H9 (cell line): ENCODE results near the gene NUP210. TPM values are rescaled to one million over a fixed set of nuclear protein-coding genes. Genes with fewer than 3 reads are reported as not detected.

ENCODE experiments used
- DNase-seq: peaks from one replicate; pipeline ENCODE4 v3.0.0-alpha.2; 2017
- H2AFZ ChIP-seq: one replicate; pipeline ENCODE4 v1.6.1; 2013; ENCODE audit warnings: mild to moderate bottlenecking, low read length, control low read depth, moderate library complexity
- H2AK5ac ChIP-seq: 2 replicates; pipeline ENCODE4 v1.6.1; 2013; ENCODE audit warnings: low read length, control low read depth, mixed read lengths; ENCODE audit not compliant: insufficient read length
- H2BK120ac ChIP-seq: one replicate; pipeline ENCODE4 v1.6.1; 2013; ENCODE audit warnings: low read depth, mild to moderate bottlenecking, low read length, control low read depth, inconsistent platforms; ENCODE audit not compliant: poor library complexity, severe bottlenecking
- H2BK12ac ChIP-seq: 2 replicates; pipeline ENCODE4 v1.6.1; 2013; ENCODE audit warnings: low read length, control low read depth, mixed read lengths, low read depth; ENCODE audit not compliant: insufficient read length
- H2BK15ac ChIP-seq: 2 replicates; pipeline ENCODE4 v1.6.1; 2013; ENCODE audit warnings: low read depth, low read length, control low read depth
- H2BK20ac ChIP-seq: one replicate; pipeline ENCODE4 v1.6.1; 2013; ENCODE audit warnings: low read depth, mild to moderate bottlenecking, low read length, control low read depth, inconsistent platforms; ENCODE audit not compliant: poor library complexity, severe bottlenecking
- H2BK5ac ChIP-seq: 2 replicates; pipeline ENCODE4 v1.6.1; 2013; ENCODE audit warnings: low read length, control low read depth, mixed read lengths; ENCODE audit not compliant: insufficient read length
- H3K14ac ChIP-seq: 2 replicates; pipeline ENCODE4 v1.6.1; 2013; ENCODE audit warnings: low read length, control low read depth; ENCODE audit not compliant: insufficient read depth
- H3K18ac ChIP-seq: 2 replicates; pipeline ENCODE4 v1.6.1; 2013; ENCODE audit warnings: low read depth, mild to moderate bottlenecking, mixed read lengths, low read length, control low read depth; ENCODE audit not compliant: insufficient read length
- H3K23ac ChIP-seq: 2 replicates; pipeline ENCODE4 v1.6.1; 2013; ENCODE audit warnings: low read length, control low read depth, mixed read lengths, low read depth; ENCODE audit not compliant: insufficient read length
- H3K23me2 ChIP-seq: 2 replicates; pipeline ENCODE4 v1.6.1; 2013; ENCODE audit warnings: low read depth, mild to moderate bottlenecking, mixed read lengths, low read length, control low read depth; ENCODE audit not compliant: insufficient read length, poor library complexity, severe bottlenecking
- H3K27ac ChIP-seq: 2 replicates; pipeline ENCODE4 v1.5.1; 2013; ENCODE audit warnings: low read length, control low read depth, mixed read lengths, low read depth; ENCODE audit not compliant: insufficient read length
- H3K27me3 ChIP-seq: 2 replicates; pipeline ENCODE4 v1.6.1; 2013; ENCODE audit warnings: low read length, control low read depth, inconsistent platforms; ENCODE audit not compliant: insufficient read depth
- H3K4ac ChIP-seq: 2 replicates; pipeline ENCODE4 v1.6.1; 2013; ENCODE audit warnings: low read depth, mild to moderate bottlenecking, control low read depth, inconsistent platforms, low read length, moderate library complexity
- H3K4me1 ChIP-seq: 2 replicates; pipeline ENCODE4 v1.6.1; 2013; ENCODE audit warnings: low read length, control low read depth, inconsistent platforms; ENCODE audit not compliant: insufficient read depth
- H3K4me2 ChIP-seq: 2 replicates; pipeline ENCODE4 v1.6.1; 2013; ENCODE audit warnings: low read length, control low read depth, mixed read lengths; ENCODE audit not compliant: insufficient read length, insufficient read depth
- H3K56ac ChIP-seq: 2 replicates; pipeline ENCODE4 v1.6.1; 2013; ENCODE audit warnings: low read depth, mild to moderate bottlenecking, mixed read lengths, low read length, control low read depth; ENCODE audit not compliant: insufficient read length
- H3K79me1 ChIP-seq: 2 replicates; pipeline ENCODE4 v1.6.1; 2013; ENCODE audit warnings: low read depth, mild to moderate bottlenecking, moderate library complexity, low read length, control low read depth, inconsistent platforms; ENCODE audit not compliant: insufficient read depth, poor library complexity, severe bottlenecking
- H3K79me2 ChIP-seq: 2 replicates; pipeline ENCODE4 v1.6.1; 2013; ENCODE audit warnings: low read length, control low read depth, inconsistent platforms; ENCODE audit not compliant: insufficient read depth
- H3K9ac ChIP-seq: 2 replicates; pipeline ENCODE4 v1.6.1; 2013; ENCODE audit warnings: low read length, control low read depth, mixed read lengths; ENCODE audit not compliant: insufficient read length; ENCODE audit errors: extremely low read depth
- H3K9me3 ChIP-seq: one replicate; pipeline ENCODE4 v1.6.1; 2013; ENCODE audit warnings: low read depth, low read length, inconsistent platforms; ENCODE audit not compliant: control insufficient read depth
- H3T11ph ChIP-seq: one replicate; pipeline ENCODE4 v1.6.1; 2013; ENCODE audit warnings: mild to moderate bottlenecking, low read length, control low read depth, inconsistent platforms
- H4K20me1 ChIP-seq: one replicate; pipeline ENCODE4 v1.6.1; 2013; ENCODE audit not compliant: control insufficient read depth, insufficient read length, insufficient read depth
- H4K5ac ChIP-seq: 2 replicates; pipeline ENCODE4 v1.6.1; 2013; ENCODE audit warnings: low read depth, mild to moderate bottlenecking, mixed read lengths, low read length, control low read depth; ENCODE audit not compliant: insufficient read length
- H4K8ac ChIP-seq: replicated peaks from 2 replicates; pipeline ENCODE4 v1.6.1; 2013; ENCODE audit warnings: low read length, control low read depth, mixed read lengths, low read depth; ENCODE audit not compliant: insufficient read length
- H4K91ac ChIP-seq: 2 replicates; pipeline ENCODE4 v1.6.1; 2013; ENCODE audit warnings: low read depth, mild to moderate bottlenecking, moderate library complexity, mixed read lengths, low read length, control low read depth; ENCODE audit not compliant: insufficient read length
- H3K27ac Mint-ChIP-seq, 3 experiments: 2 replicates in 2 of 3; 3 replicates in 1 of 3; pipeline ENCODE4 v1.8.0; 2020 to 2021; ENCODE audit warnings: mixed read lengths in 3 of 3, mild to moderate bottlenecking in 1 of 3, moderate library complexity in 1 of 3
- H3K27me3 Mint-ChIP-seq: 2 replicates; pipeline ENCODE4 v1.8.0; 2021; ENCODE audit warnings: low read depth, mild to moderate bottlenecking, moderate library complexity, mixed read lengths
- H3K36me3 Mint-ChIP-seq, 3 experiments: 2 replicates in 2 of 3; 3 replicates in 1 of 3; pipeline ENCODE4 v1.8.0; 2020 to 2021; ENCODE audit warnings: low read depth in 3 of 3, mixed read lengths in 3 of 3; ENCODE audit not compliant: insufficient read depth in 1 of 3
- H3K4me1 Mint-ChIP-seq, 2 experiments: 2 replicates each; pipeline ENCODE4 v1.8.0; 2020; ENCODE audit warnings: mixed read lengths in 2 of 2
- H3K4me3 Mint-ChIP-seq, 2 experiments: 2 replicates in 1 of 2; 3 replicates in 1 of 2; pipeline ENCODE4 v1.8.0; 2020 to 2021; ENCODE audit warnings: mild to moderate bottlenecking in 2 of 2, mixed read lengths in 2 of 2, moderate library complexity in 1 of 2
- H3K9me3 Mint-ChIP-seq, 2 experiments: 2 replicates in 1 of 2; 3 replicates in 1 of 2; pipeline ENCODE4 v1.8.0; 2020; ENCODE audit warnings: mild to moderate bottlenecking in 2 of 2, mixed read lengths in 2 of 2, moderate library complexity in 1 of 2
- CTCF ChIP-seq: fragments of 200-600 bp; sonication (generic); conservative IDR thresholded peaks from 3 replicates; pipeline ENCODE4 v1.8.0; 2021; ENCODE audit warnings: antibody characterized with exemption, mild to moderate bottlenecking
- WGBS: extraction: QIAGEN DNeasy Blood & Tissue Kit; methylation state at CpG from one replicate; pipeline ENCODE4 v1.1.7; 2013; ENCODE audit warnings: missing lambda C conversion rate, low lambda C conversion rate, mixed read lengths; ENCODE audit not compliant: insufficient read length; ENCODE audit errors: extremely low coverage; 5-methylcytosine and 5-hydroxymethylcytosine counted together
- total RNA-seq: library from RNA; stranded (reverse); gene quantifications from 2 replicates; pipeline ENCODE4 v1.2.1, GENCODE V29; 2021

NUP210 gene
- total RNA-seq, 1 experiment from 2014 or later: 48.8 TPM

DNA sequence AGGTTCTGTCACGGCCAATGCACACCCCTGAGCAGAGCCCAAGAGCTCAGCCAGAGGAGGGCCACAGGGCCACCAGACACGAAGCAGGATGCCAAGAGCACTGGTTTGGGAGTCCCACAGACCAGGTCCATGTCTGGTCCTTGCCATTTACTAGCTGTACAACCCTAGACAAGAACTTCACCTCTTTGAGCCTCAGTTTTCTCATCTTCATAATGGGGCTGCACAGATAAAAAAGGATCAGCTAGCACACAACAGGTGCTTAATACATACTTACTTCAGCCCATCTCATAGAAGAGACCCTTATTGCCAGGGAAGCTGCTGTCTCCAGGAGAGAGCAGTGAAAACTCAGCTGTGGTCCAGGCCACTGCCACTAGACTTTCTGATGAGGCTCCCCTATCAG is 152.0 kb downstream of the NUP210 start:
- no peak overlapping the region for H2AFZ ChIP-seq
- no peak overlapping the region for H2BK120ac ChIP-seq
- no peak overlapping the region for H2BK5ac ChIP-seq
- Mint-ChIP-seq H3K27ac (no peak overlapping the region; a peak in 1 of 7 replicates), H3K36me3 (peaks cover 0 to 3% (median 2%) of the 10 kb centered on the region in 3 experiments; a peak in 3 of 7 replicates), H3K9me3 (peaks cover 4 to 6% of the 10 kb centered on the region in 2 experiments; a peak in 3 of 5 replicates), H3K4me3 (no peak overlapping the region), H3K27me3 (peaks cover 2% of the 10 kb centered on the region), H3K4me1 (no peaks in the 10 kb centered on the region)
- no peak overlapping the region for H3K4me2 ChIP-seq
- no peak overlapping the region for H3K18ac ChIP-seq
- H4K91ac ChIP-seq: no peak overlapping the region
- H2BK12ac ChIP-seq: no peak overlapping the region
- no peak overlapping the region for H3K56ac ChIP-seq
- WGBS: no CpG with 5 or more reads among the region's 2 CpGs
- no peak overlapping the region for H3K9ac ChIP-seq
- no peak overlapping the region for H4K5ac ChIP-seq
- H4K8ac ChIP-seq: no peak overlapping the region
- H2BK20ac ChIP-seq: no peak overlapping the region
- no peaks in the 10 kb centered on the region for H3K4me1 ChIP-seq
- no peak for DNase-seq
- no peak overlapping the region for H2BK15ac ChIP-seq
- no peaks in the 10 kb centered on the region for H3K9me3 ChIP-seq
- no peaks in the 10 kb centered on the region for H3K23me2 ChIP-seq
- H3K27ac ChIP-seq: no peak overlapping the region
- H3K14ac ChIP-seq: no peak overlapping the region
- no peak overlapping the region for H3K23ac ChIP-seq
- no peaks in the 10 kb centered on the region for H3K27me3 ChIP-seq
- TF ChIP-seq CTCF: no peak
- H3K79me2 ChIP-seq: no peaks in the 10 kb centered on the region; the same call in 1 of the 2 replicates
- no peak overlapping the region for H3T11ph ChIP-seq
- no peak overlapping the region for H3K4ac ChIP-seq
- H4K20me1 ChIP-seq: peaks cover 2% of the 10 kb centered on the region
- no peak overlapping the region for H2AK5ac ChIP-seq
- H3K79me1 ChIP-seq: no peaks in the 10 kb centered on the region
